ENCODE data around the gene CFAP210.

The CFAP210 gene

GRCh38 chr2:169714699-169715098 lies 20.5 kb upstream of the CFAP210 start:
- Histone ChIP-seq H3K9me3 (ENCODE audit: control insufficient read depth in 5 of 5, low read length in 5 of 5) (no peaks in the 10 kb centered on the region), H3K4me3 (ENCODE audit: low read depth in 1 of 5, low read length in 5 of 5) (no peak overlapping the region), H3K27me3 (ENCODE audit: control insufficient read depth in 5 of 5, insufficient read depth in 4 of 5, low read length in 5 of 5) (peaks cover 0 to 3% (median 3%) of the 10 kb centered on the region in 5 donors), H3K36me3 (ENCODE audit: control insufficient read depth in 5 of 5, insufficient read depth in 5 of 5, low read length in 5 of 5) (no peaks in the 10 kb centered on the region), H3K27ac (ENCODE audit: low read depth, low read length) (no peak overlapping the region), H3K4me1 (ENCODE audit: control insufficient read depth in 5 of 5, insufficient read depth in 5 of 5, low read length in 5 of 5) (peaks cover 4 to 43% (median 20%) of the 10 kb centered on the region in 5 donors), H3K9ac (ENCODE audit: low read length in 5 of 5) (no peak overlapping the region)

- no peaks in the 10 kb centered on the region for H3K9me3 ChIP-seq (ENCODE audit: control insufficient read depth in 5 of 5, low read length in 5 of 5)
- no peak overlapping the region for H3K9ac ChIP-seq (ENCODE audit: low read length in 5 of 5)
- H3K27me3 ChIP-seq (ENCODE audit: control insufficient read depth in 5 of 5, insufficient read depth in 4 of 5, low read length in 5 of 5), result peaks cover 0 to 3% (median 3%) of the 10 kb centered on the region in 5 donors
- H3K4me1 ChIP-seq (ENCODE audit: control insufficient read depth in 5 of 5, insufficient read depth in 5 of 5, low read length in 5 of 5), result peaks cover 4 to 43% (median 20%) of the 10 kb centered on the region in 5 donors
- H3K4me3 ChIP-seq (ENCODE audit: low read depth in 1 of 5, low read length in 5 of 5), result no peak overlapping the region
- no peaks in the 10 kb centered on the region for H3K36me3 ChIP-seq (ENCODE audit: control insufficient read depth in 5 of 5, insufficient read depth in 5 of 5, low read length in 5 of 5)
- no peak overlapping the region for H3K27ac ChIP-seq (ENCODE audit: low read depth, low read length)
Measured at GRCh38 chr2:169713331-169713730, 19.1 kb upstream of the CFAP210 start.

GRCh38 chr2:169712791-169713227 lies 18.6 kb upstream of the CFAP210 start:
- H3K36me3 ChIP-seq (ENCODE audit: control insufficient read depth in 5 of 5, insufficient read depth in 5 of 5, low read length in 5 of 5), result no peaks in the 10 kb centered on the region
- H3K4me1 ChIP-seq (ENCODE audit: control insufficient read depth in 5 of 5, insufficient read depth in 5 of 5, low read length in 5 of 5), result peaks cover 4 to 43% (median 20%) of the 10 kb centered on the region in 5 donors
- no peaks in the 10 kb centered on the region for H3K9me3 ChIP-seq (ENCODE audit: control insufficient read depth in 5 of 5, low read length in 5 of 5)
- H3K27ac ChIP-seq (ENCODE audit: low read depth, low read length), result no peak overlapping the region
- no peak overlapping the region for H3K9ac ChIP-seq (ENCODE audit: low read length in 5 of 5)
- no peak overlapping the region for H3K4me3 ChIP-seq (ENCODE audit: low read depth in 1 of 5, low read length in 5 of 5)
- peaks cover 0 to 3% (median 3%) of the 10 kb centered on the region in 5 donors for H3K27me3 ChIP-seq (ENCODE audit: control insufficient read depth in 5 of 5, insufficient read depth in 4 of 5, low read length in 5 of 5)

GRCh38 chr2:169711751-169712509 lies 17.7 kb upstream of the CFAP210 start:
- Histone ChIP-seq H3K4me1 (ENCODE audit: control insufficient read depth in 5 of 5, insufficient read depth in 5 of 5, low read length in 5 of 5) (peaks cover 4 to 36% (median 16%) of the 10 kb centered on the region in 5 donors), H3K4me3 (ENCODE audit: low read depth in 1 of 5, low read length in 5 of 5) (no peak overlapping the region), H3K27me3 (ENCODE audit: control insufficient read depth in 5 of 5, insufficient read depth in 4 of 5, low read length in 5 of 5) (peaks cover 0 to 1% (median 0%) of the 10 kb centered on the region in 5 donors), H3K9me3 (ENCODE audit: control insufficient read depth in 5 of 5, low read length in 5 of 5) (no peaks in the 10 kb centered on the region), H3K36me3 (ENCODE audit: control insufficient read depth in 5 of 5, insufficient read depth in 5 of 5, low read length in 5 of 5) (no peaks in the 10 kb centered on the region), H3K27ac (ENCODE audit: low read depth, low read length) (no peak overlapping the region), H3K9ac (ENCODE audit: low read length in 5 of 5) (no peak overlapping the region)

GRCh38 chr2:169709981-169710380 lies 15.8 kb upstream of the CFAP210 start:
- H3K9me3 ChIP-seq (ENCODE audit: control insufficient read depth in 5 of 5, low read length in 5 of 5), result no peaks in the 10 kb centered on the region
- H3K9ac ChIP-seq (ENCODE audit: low read length in 5 of 5), result no peak overlapping the region
- H3K27me3 ChIP-seq (ENCODE audit: control insufficient read depth in 5 of 5, insufficient read depth in 4 of 5, low read length in 5 of 5), result no peaks in the 10 kb centered on the region
- H3K27ac ChIP-seq (ENCODE audit: low read depth, low read length), result no peak overlapping the region
- H3K4me3 ChIP-seq (ENCODE audit: low read depth in 1 of 5, low read length in 5 of 5), result no peak overlapping the region
- no peaks in the 10 kb centered on the region for H3K36me3 ChIP-seq (ENCODE audit: control insufficient read depth in 5 of 5, insufficient read depth in 5 of 5, low read length in 5 of 5)
- H3K4me1 ChIP-seq (ENCODE audit: control insufficient read depth in 5 of 5, insufficient read depth in 5 of 5, low read length in 5 of 5), result peaks cover 0 to 21% (median 3%) of the 10 kb centered on the region in 5 donors

GRCh38 chr2:169709331-169709730 lies 15.1 kb upstream of the CFAP210 start:
- no peaks in the 10 kb centered on the region for H3K36me3 ChIP-seq (ENCODE audit: control insufficient read depth in 5 of 5, insufficient read depth in 5 of 5, low read length in 5 of 5)
- H3K27me3 ChIP-seq (ENCODE audit: control insufficient read depth in 5 of 5, insufficient read depth in 4 of 5, low read length in 5 of 5), result no peaks in the 10 kb centered on the region
- H3K4me3 ChIP-seq (ENCODE audit: low read depth in 1 of 5, low read length in 5 of 5), result no peak overlapping the region
- H3K4me1 ChIP-seq (ENCODE audit: control insufficient read depth in 5 of 5, insufficient read depth in 5 of 5, low read length in 5 of 5), result peaks cover 0 to 19% (median 3%) of the 10 kb centered on the region in 5 donors
- no peak overlapping the region for H3K9ac ChIP-seq (ENCODE audit: low read length in 5 of 5)
- no peak overlapping the region for H3K27ac ChIP-seq (ENCODE audit: low read depth, low read length)
- H3K9me3 ChIP-seq (ENCODE audit: control insufficient read depth in 5 of 5, low read length in 5 of 5), result no peaks in the 10 kb centered on the region

- no peaks in the 10 kb centered on the region for H3K36me3 ChIP-seq (ENCODE audit: control insufficient read depth in 5 of 5, insufficient read depth in 5 of 5, low read length in 5 of 5)
- H3K4me1 ChIP-seq (ENCODE audit: control insufficient read depth in 5 of 5, insufficient read depth in 5 of 5, low read length in 5 of 5), result peaks cover 0 to 19% (median 10%) of the 10 kb centered on the region in 5 donors
- H3K27ac ChIP-seq (ENCODE audit: low read depth, low read length), result no peak overlapping the region
- H3K9me3 ChIP-seq (ENCODE audit: control insufficient read depth in 5 of 5, low read length in 5 of 5), result no peaks in the 10 kb centered on the region
- no peak overlapping the region for H3K4me3 ChIP-seq (ENCODE audit: low read depth in 1 of 5, low read length in 5 of 5)
- no peak overlapping the region for H3K9ac ChIP-seq (ENCODE audit: low read length in 5 of 5)
- no peaks in the 10 kb centered on the region for H3K27me3 ChIP-seq (ENCODE audit: control insufficient read depth in 5 of 5, insufficient read depth in 4 of 5, low read length in 5 of 5)
Measured at GRCh38 chr2:169707626-169708025, 13.4 kb upstream of the CFAP210 start.

GRCh38 chr2:169705927-169706326 lies 11.7 kb upstream of the CFAP210 start:
- peaks cover 0 to 4% (median 0%) of the 10 kb centered on the region in 5 donors for H3K36me3 ChIP-seq (ENCODE audit: control insufficient read depth in 5 of 5, insufficient read depth in 5 of 5, low read length in 5 of 5)

GRCh38 chr2:169704160-169704708 lies 10.0 kb upstream of the CFAP210 start:
- H3K27me3 ChIP-seq (ENCODE audit: control insufficient read depth in 5 of 5, insufficient read depth in 4 of 5, low read length in 5 of 5), result no peaks in the 10 kb centered on the region
- H3K27ac ChIP-seq (ENCODE audit: low read depth, low read length), result no peak overlapping the region
- H3K9ac ChIP-seq (ENCODE audit: low read length in 5 of 5), result no peak overlapping the region
- no peak overlapping the region for H3K4me3 ChIP-seq (ENCODE audit: low read depth in 1 of 5, low read length in 5 of 5)
- H3K36me3 ChIP-seq (ENCODE audit: control insufficient read depth in 5 of 5, insufficient read depth in 5 of 5, low read length in 5 of 5), result peaks cover 0 to 11% (median 0%) of the 10 kb centered on the region in 5 donors
- peaks cover 0 to 10% (median 0%) of the 10 kb centered on the region in 5 donors for H3K4me1 ChIP-seq (ENCODE audit: control insufficient read depth in 5 of 5, insufficient read depth in 5 of 5, low read length in 5 of 5)
- H3K9me3 ChIP-seq (ENCODE audit: control insufficient read depth in 5 of 5, low read length in 5 of 5), result no peaks in the 10 kb centered on the region

More at GRCh38 chr2:169705927-169706326, 11.7 kb upstream of the CFAP210 start:
- H3K4me3 ChIP-seq (ENCODE audit: low read depth in 1 of 5, low read length in 5 of 5), result no peak overlapping the region
- H3K9ac ChIP-seq (ENCODE audit: low read length in 5 of 5), result no peak overlapping the region
- H3K4me1 ChIP-seq (ENCODE audit: control insufficient read depth in 5 of 5, insufficient read depth in 5 of 5, low read length in 5 of 5), result peaks cover 0 to 10% (median 9%) of the 10 kb centered on the region in 5 donors
- H3K27ac ChIP-seq (ENCODE audit: low read depth, low read length), result no peak overlapping the region
- no peaks in the 10 kb centered on the region for H3K27me3 ChIP-seq (ENCODE audit: control insufficient read depth in 5 of 5, insufficient read depth in 4 of 5, low read length in 5 of 5)
- H3K9me3 ChIP-seq (ENCODE audit: control insufficient read depth in 5 of 5, low read length in 5 of 5), result no peaks in the 10 kb centered on the region

GRCh38 chr2:169702996-169703395 lies 8.8 kb upstream of the CFAP210 start:
- no peaks in the 10 kb centered on the region for H3K27me3 ChIP-seq (ENCODE audit: control insufficient read depth in 5 of 5, insufficient read depth in 4 of 5, low read length in 5 of 5)
- H3K4me3 ChIP-seq (ENCODE audit: low read depth in 1 of 5, low read length in 5 of 5), result no peak overlapping the region
- H3K27ac ChIP-seq (ENCODE audit: low read depth, low read length), result no peak overlapping the region
- peaks cover 0 to 10% (median 0%) of the 10 kb centered on the region in 5 donors for H3K4me1 ChIP-seq (ENCODE audit: control insufficient read depth in 5 of 5, insufficient read depth in 5 of 5, low read length in 5 of 5)
- H3K9ac ChIP-seq (ENCODE audit: low read length in 5 of 5), result no peak overlapping the region
- peaks cover 0 to 13% (median 2%) of the 10 kb centered on the region in 5 donors for H3K36me3 ChIP-seq (ENCODE audit: control insufficient read depth in 5 of 5, insufficient read depth in 5 of 5, low read length in 5 of 5)
- H3K9me3 ChIP-seq (ENCODE audit: control insufficient read depth in 5 of 5, low read length in 5 of 5), result no peaks in the 10 kb centered on the region
